Nephron progenitor cell (in vitro differentiated cells): ENCODE data around the gene CD79B.
A peak's percentile ranks its signal among the peaks of the same experiment; 100 is the strongest.
"Not testable (repeated sequence)": the region's sequence is repeated elsewhere in the genome, so short reads cannot be mapped to it uniquely, and the experiment has no call there.

Source experiments
- DNase-seq: peaks from one replicate; pipeline ENCODE4 v3.0.0; 2021
- H3K27ac Mint-ChIP-seq: 2 replicates; pipeline ENCODE4 v1.8.0; 2021; ENCODE audit warnings: mild to moderate bottlenecking, moderate library complexity, mixed read lengths
- H3K27me3 Mint-ChIP-seq: 2 replicates; pipeline ENCODE4 v1.8.0; 2021; ENCODE audit warnings: mild to moderate bottlenecking, low read depth, mixed read lengths; ENCODE audit not compliant: poor library complexity
- H3K36me3 Mint-ChIP-seq: 2 replicates; pipeline ENCODE4 v1.8.0; 2021; ENCODE audit warnings: low read depth, mixed read lengths
- H3K4me1 Mint-ChIP-seq: 2 replicates; pipeline ENCODE4 v1.8.0; 2021; ENCODE audit warnings: mixed read lengths
- H3K4me3 Mint-ChIP-seq: 2 replicates; pipeline ENCODE4 v1.8.0; 2021; ENCODE audit warnings: mild to moderate bottlenecking, moderate library complexity, mixed read lengths
- H3K9me3 Mint-ChIP-seq: 2 replicates; pipeline ENCODE4 v1.8.0; 2021; ENCODE audit warnings: mild to moderate bottlenecking, moderate library complexity, mixed read lengths
- CTCF ChIP-seq: fragments of 200-600 bp; sonication (generic); IDR thresholded peaks from 2 replicates; pipeline ENCODE4 v1.5.0; 2021; ENCODE audit warnings: antibody characterized with exemption

The CD79B gene

GRCh38 chr17:63911041-63911635, 21.0 kb downstream of the CD79B start, which contains the start of gene CSHL1:
CSHL1 (minus strand) TSS chr17:63911258; CDS start chr17:63911196, 62 bp downstream.
- Mint-ChIP-seq H3K27me3 (peaks cover 59% of the 10 kb centered on the region), H3K9me3 (no peaks in the 10 kb centered on the region), H3K4me3 (no peak within 1 kb of the TSS), H3K4me1 (peaks cover 5% of the 10 kb centered on the region), H3K27ac (no peak within 1 kb of the TSS), H3K36me3 (no peaks in the 10 kb centered on the region)
- no peak for TF ChIP-seq CTCF
- no peak for DNase-seq

GRCh38 chr17:63910096-63910495, 22.0 kb downstream of the CD79B start:
- Mint-ChIP-seq H3K9me3 (no peaks in the 10 kb centered on the region), H3K4me1 (peaks cover 5% of the 10 kb centered on the region), H3K27me3 (peaks cover 50% of the 10 kb centered on the region), H3K4me3 (no peak overlapping the region), H3K27ac (no peak overlapping the region), H3K36me3 (no peaks in the 10 kb centered on the region)
- no peak for TF ChIP-seq CTCF
- no peak for DNase-seq

GRCh38 chr17:63909586-63909985, 22.5 kb downstream of the CD79B start:
- not testable (repeated sequence) for H3K36me3 Mint-ChIP-seq, H3K4me1 Mint-ChIP-seq, H3K9me3 Mint-ChIP-seq, H3K4me3 Mint-ChIP-seq, DNase-seq, H3K27ac Mint-ChIP-seq
- peaks cover 46% of the 10 kb centered on the region for H3K27me3 Mint-ChIP-seq

GRCh38 chr17:63907161-63907778, 24.9 kb downstream of the CD79B start:
- H3K9me3 Mint-ChIP-seq, H3K27ac Mint-ChIP-seq, H3K4me1 Mint-ChIP-seq, H3K4me3 Mint-ChIP-seq, H3K36me3 Mint-ChIP-seq, DNase-seq: not testable (repeated sequence)
- TF ChIP-seq CTCF, result peak; percentile 43
- peaks cover 44% of the 10 kb centered on the region for H3K27me3 Mint-ChIP-seq

GRCh38 chr17:63904796-63905195, 27.3 kb downstream of the CD79B start:
- H3K27me3 Mint-ChIP-seq, result peaks cover 40% of the 10 kb centered on the region
- not testable (repeated sequence) for DNase-seq, H3K9me3 Mint-ChIP-seq, H3K4me1 Mint-ChIP-seq, H3K27ac Mint-ChIP-seq, H3K4me3 Mint-ChIP-seq, H3K36me3 Mint-ChIP-seq

- not testable (repeated sequence) for H3K4me3 Mint-ChIP-seq, DNase-seq, H3K9me3 Mint-ChIP-seq, H3K27ac Mint-ChIP-seq, H3K36me3 Mint-ChIP-seq, H3K4me1 Mint-ChIP-seq
- peak; percentile 47 for TF ChIP-seq CTCF
- H3K27me3 Mint-ChIP-seq, result peaks cover 38% of the 10 kb centered on the region
Observed at GRCh38 chr17:63903787-63904201, 28.3 kb downstream of the CD79B start.

GRCh38 chr17:63901971-63902370, 30.2 kb downstream of the CD79B start:
- H3K27me3 Mint-ChIP-seq, result peaks cover 46% of the 10 kb centered on the region
- not testable (repeated sequence) for H3K4me1 Mint-ChIP-seq, H3K9me3 Mint-ChIP-seq, H3K4me3 Mint-ChIP-seq, DNase-seq, H3K27ac Mint-ChIP-seq, H3K36me3 Mint-ChIP-seq

GRCh38 chr17:63898899-63899798, 33.0 kb downstream of the CD79B start:
- H3K36me3 Mint-ChIP-seq, H3K4me1 Mint-ChIP-seq, DNase-seq, H3K9me3 Mint-ChIP-seq, H3K27ac Mint-ChIP-seq, H3K4me3 Mint-ChIP-seq: not testable (repeated sequence)
- peaks cover 50% of the 10 kb centered on the region for H3K27me3 Mint-ChIP-seq

GRCh38 chr17:63896524-63897354, 35.4 kb downstream of the CD79B start, which contains the start of gene CSH1:
CSH1 (minus strand) TSS chr17:63896574; CDS start chr17:63896511, 63 bp downstream.
- Mint-ChIP-seq H3K4me1 (peaks cover 10% of the 10 kb centered on the region), H3K27me3 (peaks cover 43% of the 10 kb centered on the region)
- H3K36me3 Mint-ChIP-seq, H3K9me3 Mint-ChIP-seq, H3K4me3 Mint-ChIP-seq, H3K27ac Mint-ChIP-seq, DNase-seq: not testable (repeated sequence)
